ENCODE measurements around the gene TRAP1.

The TRAP1 gene

GRCh38 chr16:3642397-3643094, 74.8 kb downstream of the TRAP1 start:
- Histone ChIP-seq H3K4me3 (ENCODE audit: low read length in 2 of 2) (no peak overlapping the region), H3K27ac (ENCODE audit: low read depth in 2 of 2, low read length in 2 of 2) (no peak overlapping the region), H3K9me3 (ENCODE audit: control insufficient read depth in 2 of 2, low read length in 2 of 2) (no peaks in the 10 kb centered on the region), H3K27me3 (ENCODE audit: control insufficient read depth in 2 of 2, insufficient read depth in 2 of 2, low read length in 2 of 2) (no peaks in the 10 kb centered on the region), H3K36me3 (ENCODE audit: control insufficient read depth in 2 of 2, insufficient read depth in 2 of 2, low read length in 2 of 2) (peaks cover 0 to 8% of the 10 kb centered on the region in 2 donors), H3K4me1 (ENCODE audit: control insufficient read depth in 2 of 2, insufficient read depth in 2 of 2, low read length in 2 of 2) (peaks cover 24 to 40% of the 10 kb centered on the region in 2 donors), H3K9ac (ENCODE audit: low read depth in 1 of 2, low read length in 2 of 2) (no peak overlapping the region)

GRCh38 chr16:3641801-3642396, 75.4 kb downstream of the TRAP1 start:
- no peak overlapping the region for H3K9ac ChIP-seq (ENCODE audit: low read depth in 1 of 2, low read length in 2 of 2)
- H3K27ac ChIP-seq (ENCODE audit: low read depth in 2 of 2, low read length in 2 of 2): no peak overlapping the region
- H3K4me3 ChIP-seq (ENCODE audit: low read length in 2 of 2): no peak overlapping the region
- H3K27me3 ChIP-seq (ENCODE audit: control insufficient read depth in 2 of 2, insufficient read depth in 2 of 2, low read length in 2 of 2): no peaks in the 10 kb centered on the region
- peaks cover 28 to 41% of the 10 kb centered on the region in 2 donors for H3K4me1 ChIP-seq (ENCODE audit: control insufficient read depth in 2 of 2, insufficient read depth in 2 of 2, low read length in 2 of 2)
- peaks cover 0 to 8% of the 10 kb centered on the region in 2 donors for H3K36me3 ChIP-seq (ENCODE audit: control insufficient read depth in 2 of 2, insufficient read depth in 2 of 2, low read length in 2 of 2)
- no peaks in the 10 kb centered on the region for H3K9me3 ChIP-seq (ENCODE audit: control insufficient read depth in 2 of 2, low read length in 2 of 2)

- no peaks in the 10 kb centered on the region for H3K9me3 ChIP-seq (ENCODE audit: control insufficient read depth in 2 of 2, low read length in 2 of 2)
- no peak overlapping the region for H3K27ac ChIP-seq (ENCODE audit: low read depth in 2 of 2, low read length in 2 of 2)
- H3K4me1 ChIP-seq (ENCODE audit: control insufficient read depth in 2 of 2, insufficient read depth in 2 of 2, low read length in 2 of 2): peaks cover 21 to 32% of the 10 kb centered on the region in 2 donors
- H3K9ac ChIP-seq (ENCODE audit: low read depth in 1 of 2, low read length in 2 of 2): no peak overlapping the region
- no peaks in the 10 kb centered on the region for H3K27me3 ChIP-seq (ENCODE audit: control insufficient read depth in 2 of 2, insufficient read depth in 2 of 2, low read length in 2 of 2)
- H3K36me3 ChIP-seq (ENCODE audit: control insufficient read depth in 2 of 2, insufficient read depth in 2 of 2, low read length in 2 of 2): peaks cover 0 to 8% of the 10 kb centered on the region in 2 donors
- no peak overlapping the region for H3K4me3 ChIP-seq (ENCODE audit: low read length in 2 of 2)
These were observed 76.5 kb downstream of the TRAP1 start for GRCh38 chr16:3640632-3641501.

GRCh38 chr16:3640207-3640606, 77.1 kb downstream of the TRAP1 start:
- Histone ChIP-seq H3K36me3 (ENCODE audit: control insufficient read depth in 2 of 2, insufficient read depth in 2 of 2, low read length in 2 of 2) (peaks cover 0 to 8% of the 10 kb centered on the region in 2 donors), H3K9me3 (ENCODE audit: control insufficient read depth in 2 of 2, low read length in 2 of 2) (no peaks in the 10 kb centered on the region), H3K4me1 (ENCODE audit: control insufficient read depth in 2 of 2, insufficient read depth in 2 of 2, low read length in 2 of 2) (peaks cover 16 to 25% of the 10 kb centered on the region in 2 donors), H3K27me3 (ENCODE audit: control insufficient read depth in 2 of 2, insufficient read depth in 2 of 2, low read length in 2 of 2) (no peaks in the 10 kb centered on the region), H3K9ac (ENCODE audit: low read depth in 1 of 2, low read length in 2 of 2) (no peak overlapping the region), H3K4me3 (ENCODE audit: low read length in 2 of 2) (no peak overlapping the region), H3K27ac (ENCODE audit: low read depth in 2 of 2, low read length in 2 of 2) (no peak overlapping the region)

GRCh38 chr16:3638916-3639644, 78.2 kb downstream of the TRAP1 start:
- no peaks in the 10 kb centered on the region for H3K27me3 ChIP-seq (ENCODE audit: control insufficient read depth in 2 of 2, insufficient read depth in 2 of 2, low read length in 2 of 2)
- peaks cover 0 to 8% of the 10 kb centered on the region in 2 donors for H3K36me3 ChIP-seq (ENCODE audit: control insufficient read depth in 2 of 2, insufficient read depth in 2 of 2, low read length in 2 of 2)
- no peak overlapping the region for H3K4me3 ChIP-seq (ENCODE audit: low read length in 2 of 2)
- no peak overlapping the region for H3K27ac ChIP-seq (ENCODE audit: low read depth in 2 of 2, low read length in 2 of 2)
- H3K4me1 ChIP-seq (ENCODE audit: control insufficient read depth in 2 of 2, insufficient read depth in 2 of 2, low read length in 2 of 2): peaks cover 16 to 23% of the 10 kb centered on the region in 2 donors
- no peaks in the 10 kb centered on the region for H3K9me3 ChIP-seq (ENCODE audit: control insufficient read depth in 2 of 2, low read length in 2 of 2)
- H3K9ac ChIP-seq (ENCODE audit: low read depth in 1 of 2, low read length in 2 of 2): no peak overlapping the region

GRCh38 chr16:3637371-3637923, 79.9 kb downstream of the TRAP1 start:
- Histone ChIP-seq H3K36me3 (ENCODE audit: control insufficient read depth in 2 of 2, insufficient read depth in 2 of 2, low read length in 2 of 2) (peaks cover 0 to 7% of the 10 kb centered on the region in 2 donors), H3K9me3 (ENCODE audit: control insufficient read depth in 2 of 2, low read length in 2 of 2) (no peaks in the 10 kb centered on the region), H3K27me3 (ENCODE audit: control insufficient read depth in 2 of 2, insufficient read depth in 2 of 2, low read length in 2 of 2) (no peaks in the 10 kb centered on the region), H3K27ac (ENCODE audit: low read depth in 2 of 2, low read length in 2 of 2) (peak overlapping the region; percentile 52 to 58), H3K4me3 (ENCODE audit: low read length in 2 of 2) (no peak overlapping the region), H3K9ac (ENCODE audit: low read depth in 1 of 2, low read length in 2 of 2) (peak overlapping the region in 1 of 2 donors; percentile 45), H3K4me1 (ENCODE audit: control insufficient read depth in 2 of 2, insufficient read depth in 2 of 2, low read length in 2 of 2) (peaks cover 11 to 19% of the 10 kb centered on the region in 2 donors)

GRCh38 chr16:3625911-3626732, 91.2 kb downstream of the TRAP1 start:
- H3K27me3 ChIP-seq (ENCODE audit: control insufficient read depth in 2 of 2, insufficient read depth in 2 of 2, low read length in 2 of 2): no peaks in the 10 kb centered on the region
- no peak overlapping the region for H3K9ac ChIP-seq (ENCODE audit: low read depth in 1 of 2, low read length in 2 of 2)
- no peaks in the 10 kb centered on the region for H3K36me3 ChIP-seq (ENCODE audit: control insufficient read depth in 2 of 2, insufficient read depth in 2 of 2, low read length in 2 of 2)
- H3K4me1 ChIP-seq (ENCODE audit: control insufficient read depth in 2 of 2, insufficient read depth in 2 of 2, low read length in 2 of 2): no peaks in the 10 kb centered on the region
- H3K9me3 ChIP-seq (ENCODE audit: control insufficient read depth in 2 of 2, low read length in 2 of 2): no peaks in the 10 kb centered on the region
- H3K4me3 ChIP-seq (ENCODE audit: low read length in 2 of 2): no peak overlapping the region
- H3K27ac ChIP-seq (ENCODE audit: low read depth in 2 of 2, low read length in 2 of 2): no peak overlapping the region

GRCh38 chr16:3625331-3625730, 92.0 kb downstream of the TRAP1 start:
- Histone ChIP-seq H3K36me3 (ENCODE audit: control insufficient read depth in 2 of 2, insufficient read depth in 2 of 2, low read length in 2 of 2) (no peaks in the 10 kb centered on the region), H3K9ac (ENCODE audit: low read depth in 1 of 2, low read length in 2 of 2) (no peak overlapping the region), H3K27me3 (ENCODE audit: control insufficient read depth in 2 of 2, insufficient read depth in 2 of 2, low read length in 2 of 2) (no peaks in the 10 kb centered on the region), H3K27ac (ENCODE audit: low read depth in 2 of 2, low read length in 2 of 2) (no peak overlapping the region), H3K4me1 (ENCODE audit: control insufficient read depth in 2 of 2, insufficient read depth in 2 of 2, low read length in 2 of 2) (no peaks in the 10 kb centered on the region), H3K4me3 (ENCODE audit: low read length in 2 of 2) (no peak overlapping the region), H3K9me3 (ENCODE audit: control insufficient read depth in 2 of 2, low read length in 2 of 2) (no peaks in the 10 kb centered on the region)

GRCh38 chr16:3623642-3624041, 93.7 kb downstream of the TRAP1 start:
- Histone ChIP-seq H3K4me3 (ENCODE audit: low read length in 2 of 2) (no peak overlapping the region), H3K9ac (ENCODE audit: low read depth in 1 of 2, low read length in 2 of 2) (no peak overlapping the region), H3K36me3 (ENCODE audit: control insufficient read depth in 2 of 2, insufficient read depth in 2 of 2, low read length in 2 of 2) (no peaks in the 10 kb centered on the region), H3K4me1 (ENCODE audit: control insufficient read depth in 2 of 2, insufficient read depth in 2 of 2, low read length in 2 of 2) (no peaks in the 10 kb centered on the region), H3K27me3 (ENCODE audit: control insufficient read depth in 2 of 2, insufficient read depth in 2 of 2, low read length in 2 of 2) (no peaks in the 10 kb centered on the region), H3K27ac (ENCODE audit: low read depth in 2 of 2, low read length in 2 of 2) (no peak overlapping the region), H3K9me3 (ENCODE audit: control insufficient read depth in 2 of 2, low read length in 2 of 2) (no peaks in the 10 kb centered on the region)
